CD14-positive monocyte (primary cell): ENCODE measurements around the gene GMEB2. TPM values are rescaled to one million over a fixed set of nuclear protein-coding genes. Genes with fewer than 3 reads are reported as not detected.

Source experiments
- DNase-seq, 3 donors: peaks; one replicate each; pipeline ENCODE4 v3.0.0-alpha.2; 2011 to 2022
- H2AFZ ChIP-seq: 2 replicates; pipeline ENCODE4 v1.6.0; 2012; ENCODE audit warnings: mild to moderate bottlenecking, low read depth, low read length, inconsistent platforms; ENCODE audit not compliant: insufficient read depth, poor library complexity, severe bottlenecking
- H3K27ac ChIP-seq, 2 donors: 1 replicate in 1 of 2; 2 replicates in 1 of 2; pipeline ENCODE4 v1.5.1; 2012 to 2013; ENCODE audit warnings: low read length in 2 of 2, control low read depth in 1 of 2, inconsistent platforms in 1 of 2, low read depth in 1 of 2, mild to moderate bottlenecking in 1 of 2
- H3K27me3 ChIP-seq, 2 donors: one replicate each; pipeline versions ENCODE4 v1.6.0 to v1.6.1; 2011 to 2013; ENCODE audit warnings: low read length in 2 of 2; ENCODE audit not compliant: control insufficient read depth in 2 of 2, insufficient read depth in 2 of 2
- H3K36me3 ChIP-seq, 2 donors: replicated peaks in 1 of 2; 1 replicate in 1 of 2; 2 replicates in 1 of 2; pipeline versions ENCODE4 v1.5.1 to v1.6.1; 2012 to 2013; ENCODE audit warnings: low read length in 2 of 2, control low read depth in 1 of 2, inconsistent platforms in 1 of 2, mild to moderate bottlenecking in 1 of 2; ENCODE audit not compliant: insufficient read depth in 2 of 2, control insufficient read depth in 1 of 2
- H3K4me1 ChIP-seq, 2 donors: 1 replicate in 1 of 2; 2 replicates in 1 of 2; pipeline versions ENCODE4 v1.5.1 to v1.6.1; 2012 to 2013; ENCODE audit warnings: low read length in 2 of 2, control low read depth in 1 of 2, inconsistent platforms in 1 of 2, mild to moderate bottlenecking in 1 of 2, moderate library complexity in 1 of 2; ENCODE audit not compliant: insufficient read depth in 2 of 2, control insufficient read depth in 1 of 2
- H3K4me2 ChIP-seq: replicated peaks from 2 replicates; pipeline ENCODE3; 2012; ENCODE audit warnings: low read length, moderate library complexity, mild to moderate bottlenecking; ENCODE audit not compliant: poor library complexity, severe bottlenecking; ENCODE audit errors: extremely low read depth
- H3K4me3 ChIP-seq, 3 experiments: fragments of 200-600 bp in 1 of 3; sonication (generic) in 1 of 3; replicated peaks in 1 of 3; 1 replicate in 2 of 3; 2 replicates in 1 of 3; pipeline ENCODE4 v1.5.1; 2011 to 2013; ENCODE audit warnings: low read length in 3 of 3, mild to moderate bottlenecking in 3 of 3, control low read depth in 2 of 3, low read depth in 2 of 3, inconsistent platforms in 1 of 3, moderate library complexity in 1 of 3
- H3K79me2 ChIP-seq: 2 replicates; pipeline ENCODE4 v1.6.0; 2012; ENCODE audit warnings: mild to moderate bottlenecking, control low read depth, inconsistent platforms, low read length, moderate library complexity; ENCODE audit not compliant: insufficient read depth
- H3K9ac ChIP-seq: 2 replicates; pipeline ENCODE4 v1.6.0; 2017; ENCODE audit warnings: low read length, mild to moderate bottlenecking; ENCODE audit not compliant: insufficient read depth, poor library complexity, severe bottlenecking
- H3K9me3 ChIP-seq, 2 donors: replicated peaks in 1 of 2; 1 replicate in 1 of 2; 2 replicates in 1 of 2; pipeline versions ENCODE4 v1.5.1 to v1.6.1; 2012 to 2013; ENCODE audit warnings: low read length in 2 of 2, control low read depth in 1 of 2; ENCODE audit not compliant: control insufficient read depth in 1 of 2, insufficient read depth in 1 of 2
- H4K20me1 ChIP-seq: 2 replicates; pipeline ENCODE4 v1.6.0; 2012; ENCODE audit warnings: mild to moderate bottlenecking, low read length, control low read depth, moderate library complexity; ENCODE audit not compliant: insufficient read depth
- H3K27ac Mint-ChIP-seq, 7 donors: one replicate each; pipeline ENCODE4 v1.8.0; 2020; ENCODE audit warnings: mild to moderate bottlenecking in 7 of 7, mixed read lengths in 7 of 7, moderate library complexity in 6 of 7, inconsistent platforms in 2 of 7
- H3K27me3 Mint-ChIP-seq, 3 donors: one replicate each; pipeline ENCODE4 v1.8.0; 2021 to 2022; ENCODE audit warnings: low read depth in 3 of 3, mild to moderate bottlenecking in 3 of 3, mixed read lengths in 3 of 3, moderate library complexity in 3 of 3, inconsistent platforms in 1 of 3
- H3K36me3 Mint-ChIP-seq, 2 donors: one replicate each; pipeline ENCODE4 v1.8.0; 2020; ENCODE audit warnings: mixed read lengths in 2 of 2, inconsistent platforms in 1 of 2, mild to moderate bottlenecking in 1 of 2
- H3K4me1 Mint-ChIP-seq: one replicate; pipeline ENCODE4 v1.8.0; 2020; ENCODE audit warnings: mild to moderate bottlenecking, mixed read lengths
- H3K4me3 Mint-ChIP-seq, 2 donors: one replicate each; pipeline ENCODE4 v1.8.0; 2020; ENCODE audit warnings: mild to moderate bottlenecking in 2 of 2, mixed read lengths in 2 of 2, moderate library complexity in 1 of 2
- H3K9me3 Mint-ChIP-seq, 7 donors: one replicate each; pipeline ENCODE4 v1.8.0; 2020 to 2022; ENCODE audit warnings: mixed read lengths in 7 of 7, mild to moderate bottlenecking in 6 of 7, moderate library complexity in 6 of 7, inconsistent platforms in 2 of 7
- CTCF ChIP-seq: fragments of 200-600 bp; IDR thresholded peaks from one replicate; pipeline ENCODE4 v1.8.0; 2022; ENCODE audit warnings: antibody characterized with exemption, mild to moderate bottlenecking
- WGBS: methylation state at CpG from one replicate; pipeline ENCODE4 v1.1.5; 2013; ENCODE audit warnings: missing lambda C conversion rate; ENCODE audit not compliant: insufficient coverage; 5-methylcytosine and 5-hydroxymethylcytosine counted together
- intact Hi-C, 2 donors: fragments of 100-400 bp; cut with micrococcal nuclease; formaldehyde crosslinking; loops; one replicate each; pipeline versions ENCODE4 v1.15.0 to v1.15.1; 2023
- polyA plus RNA-seq, 3 donors: library from polyadenylated mRNA; depleted of rRNA in 1 of 3; unstranded in 2 of 3; stranded (reverse) in 1 of 3; fragments of 300-500 nt in 2 of 3; fragments of >200 nt in 1 of 3; fragmentation: Illumina TruSeq in 2 of 3; gene quantifications; 1 replicate in 2 of 3; 2 replicates in 1 of 3; pipeline ENCODE4 v1.2.3, GENCODE V29; 2012 to 2021

GMEB2 gene
- polyA plus RNA-seq, 3 donors = 2.7 to 11.7 (median 3.8) TPM

- DNase-seq = peak; percentile 82 to 85 (median 84)
- WGBS = 4% methylated on average over 10 of the region's 20 CpGs
- H3K36me3 Mint-ChIP-seq = peaks cover 36 to 48% of the 10 kb centered on the region in 2 donors
- H2AFZ ChIP-seq = no peak overlapping the region
- H3K27ac ChIP-seq = peak overlapping the region; percentile 54 to 87
- H4K20me1 ChIP-seq = peaks cover 7% of the 10 kb centered on the region
- H3K79me2 ChIP-seq = peaks cover 19% of the 10 kb centered on the region
- peaks cover 38% of the 10 kb centered on the region for H3K4me1 Mint-ChIP-seq
- H3K27ac Mint-ChIP-seq = peak overlapping the region; percentile 88 to 96 (median 93)
- H3K9me3 Mint-ChIP-seq = peaks cover 0 to 9% (median 6%) of the 10 kb centered on the region in 7 donors
- H3K27me3 ChIP-seq = no peaks in the 10 kb centered on the region
- no peaks in the 10 kb centered on the region for H3K9me3 ChIP-seq
- H3K9ac ChIP-seq = peak overlapping the region; percentile 5
- H3K36me3 ChIP-seq = peaks cover 16 to 27% of the 10 kb centered on the region in 2 donors
- intact Hi-C loops = loop anchor here (2.0 to 5.0 kb wide), 2 partner anchors 35 to 44 kb away; no protein-coding TSS in a partner anchor
- TF ChIP-seq CTCF = peak; percentile 16
- peak overlapping the region; percentile 65 for H3K4me2 ChIP-seq
- H3K4me3 ChIP-seq = peak overlapping the region in 1 of 3 experiments; percentile 51
- peak overlapping the region; percentile 53 to 73 for H3K4me3 Mint-ChIP-seq
- H3K27me3 Mint-ChIP-seq = peaks cover 1 to 4% (median 3%) of the 10 kb centered on the region in 3 donors
- H3K4me1 ChIP-seq = peaks cover 26 to 29% of the 10 kb centered on the region in 2 donors
Measured at GRCh38 chr20:63612276-63612931, 14.5 kb downstream of the GMEB2 start.

- Mint-ChIP-seq H3K4me3 (no peak overlapping the region), H3K27me3 (peaks cover 1 to 4% (median 3%) of the 10 kb centered on the region in 3 donors), H3K4me1 (peaks cover 43% of the 10 kb centered on the region), H3K27ac (peak overlapping the region; percentile 88 to 96 (median 91)), H3K9me3 (peaks cover under 1 to 9% (median 6%) of the 10 kb centered on the region in 7 donors), H3K36me3 (peaks cover 29 to 44% of the 10 kb centered on the region in 2 donors)
- H3K4me3 ChIP-seq = no peak overlapping the region
- no peaks in the 10 kb centered on the region for H3K9me3 ChIP-seq
- H2AFZ ChIP-seq = no peak overlapping the region
- H3K9ac ChIP-seq = no peak overlapping the region
- TF ChIP-seq CTCF = no peak
- H3K4me2 ChIP-seq = no peak overlapping the region
- peaks cover 8% of the 10 kb centered on the region for H4K20me1 ChIP-seq
- peak overlapping the region; percentile 54 to 87 for H3K27ac ChIP-seq
- no peaks in the 10 kb centered on the region for H3K27me3 ChIP-seq
- H3K79me2 ChIP-seq = peaks cover 19% of the 10 kb centered on the region
- no peak for DNase-seq
- peaks cover 27 to 32% of the 10 kb centered on the region in 2 donors for H3K4me1 ChIP-seq
- H3K36me3 ChIP-seq = peaks cover 9 to 19% of the 10 kb centered on the region in 2 donors
- 93% methylated on average over 8 of the region's 10 CpGs for WGBS
- intact Hi-C loops = loop anchor here (2.0 to 5.0 kb wide), 2 partner anchors 34 to 43 kb away; no protein-coding TSS in a partner anchor
Measured at GRCh38 chr20:63611646-63612045, 15.3 kb downstream of the GMEB2 start.
